ENCODE data around the gene NOS1AP.

Gene NOS1AP

DNA sequence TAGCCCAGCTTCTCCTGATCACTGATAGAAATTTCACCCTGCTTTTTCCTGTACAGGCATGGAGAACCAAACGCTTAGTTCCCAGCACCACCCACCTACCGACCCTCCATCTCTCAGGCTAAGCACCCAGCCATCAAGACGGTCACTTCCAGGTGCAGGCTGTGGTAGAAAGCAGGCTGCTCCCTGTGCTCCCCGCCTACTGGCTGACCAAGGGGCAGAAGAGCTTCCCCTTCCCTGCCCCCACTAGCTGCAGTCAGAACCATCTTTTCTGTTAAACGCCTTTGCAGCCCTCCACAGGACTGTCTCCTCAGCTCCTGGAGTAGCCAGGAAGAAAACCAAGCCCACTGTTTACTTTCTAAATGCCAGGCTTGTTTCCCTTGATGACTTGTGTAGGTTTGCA, 284.2 kb downstream of the NOS1AP start:
- TF ChIP-seq, protein P1, sequence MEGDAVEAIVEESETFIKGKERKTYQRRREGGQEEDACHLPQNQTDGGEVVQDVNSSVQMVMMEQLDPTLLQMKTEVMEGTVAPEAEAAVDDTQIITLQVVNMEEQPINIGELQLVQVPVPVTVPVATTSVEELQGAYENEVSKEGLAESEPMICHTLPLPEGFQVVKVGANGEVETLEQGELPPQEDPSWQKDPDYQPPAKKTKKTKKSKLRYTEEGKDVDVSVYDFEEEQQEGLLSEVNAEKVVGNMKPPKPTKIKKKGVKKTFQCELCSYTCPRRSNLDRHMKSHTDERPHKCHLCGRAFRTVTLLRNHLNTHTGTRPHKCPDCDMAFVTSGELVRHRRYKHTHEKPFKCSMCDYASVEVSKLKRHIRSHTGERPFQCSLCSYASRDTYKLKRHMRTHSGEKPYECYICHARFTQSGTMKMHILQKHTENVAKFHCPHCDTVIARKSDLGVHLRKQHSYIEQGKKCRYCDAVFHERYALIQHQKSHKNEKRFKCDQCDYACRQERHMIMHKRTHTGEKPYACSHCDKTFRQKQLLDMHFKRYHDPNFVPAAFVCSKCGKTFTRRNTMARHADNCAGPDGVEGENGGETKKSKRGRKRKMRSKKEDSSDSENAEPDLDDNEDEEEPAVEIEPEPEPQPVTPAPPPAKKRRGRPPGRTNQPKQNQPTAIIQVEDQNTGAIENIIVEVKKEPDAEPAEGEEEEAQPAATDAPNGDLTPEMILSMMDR (IDR thresholded peaks at IDR 0.05; ENCODE audit: low read depth, low read length, poor library complexity, severe bottlenecking) = no peak
- TF ChIP-seq EZH2phosphoT487 (IDR thresholded peaks at IDR 0.05; ENCODE audit: borderline replicate concordance, low read length) = no peak
- Histone ChIP-seq H3K27ac (ENCODE audit: low read depth, low read length) (no peak overlapping the region), H3K4me3 (ENCODE audit: low read length) (no peak overlapping the region), H3K4me2 (ENCODE audit: low read length) (no peak overlapping the region), H3F3A (ENCODE audit: control insufficient read depth, insufficient read depth) (no peaks in the 10 kb centered on the region), H4K20me1 (ENCODE audit: control insufficient read depth, insufficient read depth, low read depth, low read length) (no peaks in the 10 kb centered on the region), H3K9me3 (ENCODE audit: control insufficient read depth, insufficient read depth, low read length) (no peaks in the 10 kb centered on the region), H3K9me2 (replicated peaks; ENCODE audit: control insufficient read depth, low read length) (no peaks in the 10 kb centered on the region), H3K4me1 (ENCODE audit: control insufficient read depth, low read length) (no peaks in the 10 kb centered on the region), H3K36me3 (ENCODE audit: control insufficient read depth, low read length) (no peaks in the 10 kb centered on the region), H3K79me2 (ENCODE audit: control insufficient read depth, low read length) (no peaks in the 10 kb centered on the region), H3K27me3 (ENCODE audit: control insufficient read depth, low read length) (peaks cover 5% of the 10 kb centered on the region)

DNA sequence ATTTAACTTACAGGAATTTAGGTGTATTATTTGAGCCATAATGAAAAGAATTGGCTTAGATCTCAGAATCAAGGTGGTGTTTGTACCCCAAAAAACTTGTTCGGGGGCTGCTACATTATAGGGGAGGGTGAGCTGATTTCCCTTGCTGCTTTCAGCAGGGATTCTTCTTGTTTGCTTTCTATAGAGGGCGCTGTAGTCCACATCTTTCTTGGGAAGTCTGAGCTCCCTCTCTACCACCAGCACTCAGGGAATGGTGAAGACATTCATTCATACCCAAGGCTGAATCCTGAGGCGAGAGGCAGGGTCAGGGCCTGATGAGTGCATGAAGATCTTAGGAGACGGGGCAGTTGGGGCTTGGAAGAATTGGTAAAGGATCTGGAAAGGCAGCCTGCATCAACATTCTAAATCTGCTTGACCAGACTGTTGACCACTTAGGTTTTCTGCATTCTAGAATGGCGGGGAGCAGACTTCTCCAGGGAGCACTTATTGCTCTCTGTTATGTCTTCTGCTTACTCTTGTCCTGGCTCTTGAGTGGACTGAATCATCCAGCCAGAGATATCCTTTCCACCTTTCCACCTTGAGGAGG, 288.3 kb downstream of the NOS1AP start:
- H3K4me2 ChIP-seq (ENCODE audit: low read length) = no peak overlapping the region
- no peak for TF ChIP-seq EZH2phosphoT487 (IDR thresholded peaks at IDR 0.05; ENCODE audit: borderline replicate concordance, low read length)
- TF ChIP-seq, protein P1 (IDR thresholded peaks at IDR 0.05; ENCODE audit: low read depth, low read length, poor library complexity, severe bottlenecking) = peak; percentile 59
- no peak overlapping the region for H3K27ac ChIP-seq (ENCODE audit: low read depth, low read length)
- H3K36me3 ChIP-seq (ENCODE audit: control insufficient read depth, low read length) = no peaks in the 10 kb centered on the region
- H3K4me3 ChIP-seq (ENCODE audit: low read length) = no peak overlapping the region
- no peaks in the 10 kb centered on the region for H3K4me1 ChIP-seq (ENCODE audit: control insufficient read depth, low read length)
- H3K9me3 ChIP-seq (ENCODE audit: control insufficient read depth, insufficient read depth, low read length) = no peaks in the 10 kb centered on the region
- H3F3A ChIP-seq (ENCODE audit: control insufficient read depth, insufficient read depth) = no peaks in the 10 kb centered on the region
- H3K27me3 ChIP-seq (ENCODE audit: control insufficient read depth, low read length) = peaks cover 2% of the 10 kb centered on the region
- no peaks in the 10 kb centered on the region for H4K20me1 ChIP-seq (ENCODE audit: control insufficient read depth, insufficient read depth, low read depth, low read length)
- no peaks in the 10 kb centered on the region for H3K79me2 ChIP-seq (ENCODE audit: control insufficient read depth, low read length)
- no peaks in the 10 kb centered on the region for H3K9me2 ChIP-seq (replicated peaks; ENCODE audit: control insufficient read depth, low read length)

DNA sequence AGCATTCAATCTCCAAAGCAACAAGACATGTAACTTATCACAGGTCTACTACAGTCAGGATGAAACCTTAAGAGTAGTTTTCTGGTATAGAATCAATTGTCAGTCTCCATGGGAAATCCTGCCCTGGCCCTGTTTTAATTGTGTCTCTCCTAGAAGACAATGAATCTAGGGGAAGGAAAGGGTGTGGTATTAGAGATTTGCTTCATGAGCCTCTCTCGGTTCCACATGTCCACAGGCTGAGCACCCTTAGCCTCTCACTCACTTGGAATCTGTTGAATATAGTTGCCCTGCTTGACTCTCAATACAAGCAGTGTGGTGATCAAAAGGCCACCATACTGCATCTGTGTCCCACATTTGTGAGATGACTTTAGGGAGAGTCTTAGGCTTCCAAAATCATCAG, 289.4 kb downstream of the NOS1AP start:
- H3K36me3 ChIP-seq (ENCODE audit: control insufficient read depth, low read length) = no peaks in the 10 kb centered on the region

More for the DNA sequence above, 289.4 kb downstream of the NOS1AP start:
- H3K4me3 ChIP-seq (ENCODE audit: low read length) = no peak overlapping the region
- H3K4me1 ChIP-seq (ENCODE audit: control insufficient read depth, low read length) = no peaks in the 10 kb centered on the region
- no peak overlapping the region for H3K4me2 ChIP-seq (ENCODE audit: low read length)
- no peak overlapping the region for H3K27ac ChIP-seq (ENCODE audit: low read depth, low read length)
- no peaks in the 10 kb centered on the region for H3K9me3 ChIP-seq (ENCODE audit: control insufficient read depth, insufficient read depth, low read length)
- H3K79me2 ChIP-seq (ENCODE audit: control insufficient read depth, low read length) = no peaks in the 10 kb centered on the region
- peaks cover 8% of the 10 kb centered on the region for H3K27me3 ChIP-seq (ENCODE audit: control insufficient read depth, low read length)
- H3K9me2 ChIP-seq (replicated peaks; ENCODE audit: control insufficient read depth, low read length) = no peaks in the 10 kb centered on the region
- H3F3A ChIP-seq (ENCODE audit: control insufficient read depth, insufficient read depth) = no peaks in the 10 kb centered on the region
- TF ChIP-seq, protein P1 (IDR thresholded peaks at IDR 0.05; ENCODE audit: low read depth, low read length, poor library complexity, severe bottlenecking) = no peak
- TF ChIP-seq EZH2phosphoT487 (IDR thresholded peaks at IDR 0.05; ENCODE audit: borderline replicate concordance, low read length) = no peak
- no peaks in the 10 kb centered on the region for H4K20me1 ChIP-seq (ENCODE audit: control insufficient read depth, insufficient read depth, low read depth, low read length)

Measured in DOHH2 (cell line).